H1 (cell line): Measurements from ENCODE around the gene PRKAR2A. TPM values are rescaled to one million over a fixed set of nuclear protein-coding genes. Genes with fewer than 3 reads are reported as not detected.
A peak's percentile ranks its signal among the peaks of the same experiment; 100 is the strongest.

Experiments
- CTCF ChIA-PET: fragments of 300-600 bp; sonication (Branson Sonifier 250); formaldehyde crosslinking; loops from one replicate; lab custom pipeline; 2021; ENCODE audit not compliant: partially characterized antibody; lab: Charles Lee
- POLR2A ChIA-PET: fragments of 300-600 bp; sonication (Branson Sonifier 250); formaldehyde crosslinking; loops from one replicate; lab custom pipeline; 2021; ENCODE audit warnings: inconsistent platforms; ENCODE audit not compliant: partially characterized antibody; lab: Charles Lee
- DNase-seq, 2 experiments: peaks; one replicate each; pipeline versions ENCODE4 v3.0.0 to v3.0.0-alpha.2; 2010 to 2022; ENCODE audit warnings: low spot score in 2 of 2, low read depth in 1 of 2, mixed read lengths in 1 of 2
- FAIRE-seq: peaks from 2 replicates; lab custom pipeline; 2011; peaks lifted over from hg19 to GRCh38; lab: Jason Lieb, UNC
- H2AFZ ChIP-seq: 2 replicates; pipeline ENCODE4 v1.8.1; 2012; ENCODE audit warnings: low read length, inconsistent platforms
- H2AK5ac ChIP-seq: 2 replicates; pipeline ENCODE4 v1.6.1; 2013; ENCODE audit warnings: low read depth, low read length
- H2BK120ac ChIP-seq: replicated peaks from 2 replicates; pipeline ENCODE3; 2013; ENCODE audit warnings: low read depth, low read length, inconsistent platforms
- H2BK12ac ChIP-seq: 2 replicates; pipeline ENCODE4 v1.6.1; 2013; ENCODE audit warnings: low read depth, low read length
- H2BK15ac ChIP-seq: 2 replicates; pipeline ENCODE4 v1.6.1; 2013; ENCODE audit warnings: low read length
- H2BK20ac ChIP-seq: 2 replicates; pipeline ENCODE4 v1.6.1; 2013; ENCODE audit warnings: low read length
- H2BK5ac ChIP-seq: 2 replicates; pipeline ENCODE4 v1.6.1; 2013; ENCODE audit warnings: low read depth, low read length
- H3K14ac ChIP-seq: 2 replicates; pipeline ENCODE4 v1.6.1; 2013; ENCODE audit warnings: inconsistent platforms; ENCODE audit not compliant: insufficient read length
- H3K18ac ChIP-seq: 2 replicates; pipeline ENCODE4 v1.6.1; 2013; ENCODE audit warnings: low read length; ENCODE audit errors: extremely low read depth
- H3K23ac ChIP-seq: 2 replicates; pipeline ENCODE4 v1.6.1; 2013; ENCODE audit warnings: inconsistent platforms; ENCODE audit not compliant: insufficient read length
- H3K23me2 ChIP-seq: 2 replicates; pipeline ENCODE4 v1.6.1; 2013; ENCODE audit warnings: low read depth, low read length
- H3K27ac ChIP-seq: 2 replicates; pipeline ENCODE4 v1.6.1; 2011; ENCODE audit warnings: low read depth, low read length, inconsistent platforms
- H3K27me3 ChIP-seq, 4 experiments: replicated peaks in 1 of 4; 1 replicate in 1 of 4; 2 replicates in 3 of 4; pipeline versions ENCODE4 v1.6.1 to v1.8.1; 2011 to 2013; ENCODE audit warnings: low read length in 3 of 4, mild to moderate bottlenecking in 3 of 4, inconsistent platforms in 2 of 4, mixed read lengths in 2 of 4, moderate library complexity in 1 of 4; ENCODE audit not compliant: control insufficient read depth in 3 of 4, insufficient read depth in 3 of 4; ENCODE audit errors: extremely low read depth in 1 of 4
- H3K36me3 ChIP-seq, 4 experiments: 2 replicates each; pipeline versions ENCODE4 v1.6.1 to v1.8.1; 2011 to 2013; ENCODE audit warnings: mild to moderate bottlenecking in 4 of 4, low read length in 3 of 4, moderate library complexity in 2 of 4, control low read depth in 1 of 4, inconsistent platforms in 1 of 4; ENCODE audit not compliant: insufficient read depth in 4 of 4, control insufficient read depth in 2 of 4
- H3K4ac ChIP-seq: replicated peaks from 2 replicates; pipeline ENCODE3; 2013; ENCODE audit warnings: low read length, low read depth, mixed read lengths, inconsistent platforms; ENCODE audit not compliant: insufficient read length
- H3K4me1 ChIP-seq, 4 experiments: replicated peaks in 1 of 4; 1 replicate in 1 of 4; 2 replicates in 3 of 4; pipeline versions ENCODE4 v1.6.1 to v1.8.1; 2011 to 2013; ENCODE audit warnings: low read length in 3 of 4, inconsistent platforms in 2 of 4, mixed read lengths in 1 of 4; ENCODE audit not compliant: insufficient read depth in 4 of 4, control insufficient read depth in 3 of 4
- H3K4me2 ChIP-seq, 2 experiments: 2 replicates each; pipeline versions ENCODE4 v1.6.1 to v1.8.1; 2011 to 2013; ENCODE audit warnings: low read depth in 2 of 2, low read length in 2 of 2, control low read depth in 1 of 2, inconsistent platforms in 1 of 2, mild to moderate bottlenecking in 1 of 2; ENCODE audit not compliant: insufficient read depth in 1 of 2
- H3K4me3 ChIP-seq, 4 experiments: fragments of 200-600, 300-600 bp in 1 of 4; sonication (generic), shearing (Covaris generic), sonication (Bioruptor Twin) in 1 of 4; 2 replicates each; pipeline versions ENCODE4 v1.5.1 to v1.8.1; 2011 to 2016; ENCODE audit warnings: low read length in 4 of 4, low read depth in 3 of 4, control low read depth in 2 of 4, inconsistent platforms in 2 of 4, mild to moderate bottlenecking in 2 of 4, mixed read lengths in 1 of 4, moderate library complexity in 1 of 4; ENCODE audit not compliant: insufficient read depth in 2 of 4; ENCODE audit errors: extremely low read depth in 1 of 4
- H3K56ac ChIP-seq: replicated peaks from 2 replicates; pipeline ENCODE3; 2013; ENCODE audit warnings: low read depth, mild to moderate bottlenecking, mixed read lengths, low read length, inconsistent platforms; ENCODE audit not compliant: insufficient read length
- H3K79me1 ChIP-seq: 2 replicates; pipeline ENCODE4 v1.6.1; 2013; ENCODE audit warnings: low read depth, low read length, control low read depth
- H3K79me2 ChIP-seq, 2 experiments: 2 replicates each; pipeline versions ENCODE4 v1.6.1 to v1.8.1; 2012 to 2013; ENCODE audit warnings: low read length in 2 of 2, mild to moderate bottlenecking in 2 of 2, inconsistent platforms in 1 of 2; ENCODE audit not compliant: insufficient read depth in 2 of 2, control insufficient read depth in 1 of 2
- H3K9ac ChIP-seq, 4 experiments: replicated peaks in 1 of 4; 1 replicate in 1 of 4; 2 replicates in 3 of 4; pipeline versions ENCODE4 v1.6.1 to v1.8.1; 2011 to 2013; ENCODE audit warnings: low read depth in 3 of 4, low read length in 3 of 4, control low read depth in 2 of 4, mild to moderate bottlenecking in 2 of 4, moderate library complexity in 2 of 4, inconsistent platforms in 1 of 4; ENCODE audit errors: extremely low read depth in 1 of 4
- H3K9me3 ChIP-seq, 2 experiments: 2 replicates each; pipeline versions ENCODE4 v1.6.1 to v1.8.1; 2012 to 2013; ENCODE audit warnings: mild to moderate bottlenecking in 2 of 2, moderate library complexity in 2 of 2, control low read depth in 1 of 2, inconsistent platforms in 1 of 2, low read depth in 1 of 2, low read length in 1 of 2, mixed read lengths in 1 of 2; ENCODE audit not compliant: insufficient read depth in 2 of 2
- H4K20me1 ChIP-seq, 2 experiments: replicated peaks in 1 of 2; 2 replicates each; pipeline versions ENCODE3 to v1.8.1; 2011 to 2013; ENCODE audit warnings: inconsistent platforms in 2 of 2, low read length in 2 of 2, mild to moderate bottlenecking in 1 of 2; ENCODE audit not compliant: insufficient read depth in 2 of 2, control insufficient read depth in 1 of 2
- H4K5ac ChIP-seq: 2 replicates; pipeline ENCODE4 v1.6.1; 2013; ENCODE audit warnings: low read length, low read depth, mixed read lengths, inconsistent platforms; ENCODE audit not compliant: insufficient read length
- H4K8ac ChIP-seq: 2 replicates; pipeline ENCODE4 v1.8.0; 2013; ENCODE audit warnings: mild to moderate bottlenecking, moderate library complexity, low read length, inconsistent platforms; ENCODE audit not compliant: insufficient read depth; ENCODE audit errors: extremely low read depth
- H4K91ac ChIP-seq: replicated peaks from 2 replicates; pipeline ENCODE3; 2013; ENCODE audit warnings: low read length, mixed read lengths, inconsistent platforms; ENCODE audit not compliant: insufficient read length
- HDAC6 ChIP-seq: IDR thresholded peaks from one replicate; pipeline ENCODE4 v1.7.1; 2012; ENCODE audit warnings: low read depth, mild to moderate bottlenecking, inconsistent platforms, low read length, moderate library complexity
- JUND ChIP-seq: IDR thresholded peaks from 2 replicates; pipeline ENCODE4 v1.6.1; 2011; ENCODE audit warnings: mild to moderate bottlenecking, improper control_type of control experiment, low read length
- PHF8 ChIP-seq: fragments of 200-600 bp; sonication (generic); conservative IDR thresholded peaks from 2 replicates; pipeline ENCODE4 v1.7.1; 2012; ENCODE audit warnings: low read depth, mild to moderate bottlenecking, inconsistent platforms, low read length, moderate library complexity
- RBBP5 ChIP-seq: IDR thresholded peaks from 2 replicates; pipeline ENCODE4 v1.7.1; 2012; ENCODE audit warnings: low read depth, mild to moderate bottlenecking, inconsistent platforms, low read length, moderate library complexity, borderline replicate concordance
- RFX5 ChIP-seq: IDR thresholded peaks from 2 replicates; pipeline ENCODE4 v1.6.1; 2011; ENCODE audit warnings: low read depth, low read length, improper control_type of control experiment, borderline replicate concordance
- WGBS, 2 experiments: shearing (Covaris generic) in 1 of 2; methylation state at CpG; one replicate each; pipeline versions ENCODE4 v1.1.6 to v1.1.7; 2013 to 2015; ENCODE audit warnings: low lambda C conversion rate in 2 of 2, mixed read lengths in 2 of 2, inconsistent platforms in 1 of 2, low coverage in 1 of 2, missing lambda C conversion rate in 1 of 2; ENCODE audit not compliant: insufficient replicate concordance in 2 of 2, insufficient coverage in 1 of 2, insufficient read length in 1 of 2; ENCODE audit errors: extremely low coverage in 1 of 2, missing lambda C conversion rate in 1 of 2; 5-methylcytosine and 5-hydroxymethylcytosine counted together
- polyA plus RNA-seq, 7 experiments: library from polyadenylated mRNA; depleted of rRNA in 3 of 7; stranded (reverse) in 5 of 7; unstranded in 2 of 7; fragments of >200 nt in 5 of 7; fragments of 200-250 nt in 2 of 7; gene quantifications; 1 replicate in 5 of 7; 2 replicates in 1 of 7; 4 replicates in 1 of 7; pipeline versions ENCODE4 v1.2.1 to v1.2.3, GENCODE V29; 2011 to 2013; ENCODE audit warnings: missing spikeins in 2 of 7, mixed read lengths in 2 of 7
- total RNA-seq: library from RNA; stranded (reverse); fragmentation: NEBNext Ultra II Directional; extraction: Animal tissue kit (Norgen Biotek cat#: 25700); gene quantifications from 2 replicates; pipeline ENCODE4 v1.2.1, GENCODE V29; 2021
- TF ChIP-seq, protein P1 (sequence below), 3 experiments: IDR thresholded peaks; 1 replicate in 2 of 3; 2 replicates in 1 of 3; pipeline versions ENCODE4 v1.5.1 to v1.6.1; 2011; ENCODE audit warnings: low read length in 3 of 3, mild to moderate bottlenecking in 3 of 3, inconsistent platforms in 2 of 3, low read depth in 1 of 3, moderate library complexity in 1 of 3; ENCODE audit not compliant: insufficient read depth in 1 of 3; ENCODE audit errors: control extremely low read depth in 1 of 3
- TF ChIP-seq, protein P2 (sequence below): IDR thresholded peaks from 2 replicates; pipeline ENCODE4 v1.6.1; 2012; ENCODE audit warnings: inconsistent platforms
- TF ChIP-seq, protein P3 (sequence below): IDR thresholded peaks from 2 replicates; pipeline ENCODE4 v1.6.1; 2012; ENCODE audit warnings: low read length, inconsistent platforms

Gene PRKAR2A
- total and polyA plus RNA-seq, 2 of the 8 experiments (the other 6 are each of a cell fraction or from before 2014, with no cell fraction given), result 6.3 to 42.4 TPM

DNA sequence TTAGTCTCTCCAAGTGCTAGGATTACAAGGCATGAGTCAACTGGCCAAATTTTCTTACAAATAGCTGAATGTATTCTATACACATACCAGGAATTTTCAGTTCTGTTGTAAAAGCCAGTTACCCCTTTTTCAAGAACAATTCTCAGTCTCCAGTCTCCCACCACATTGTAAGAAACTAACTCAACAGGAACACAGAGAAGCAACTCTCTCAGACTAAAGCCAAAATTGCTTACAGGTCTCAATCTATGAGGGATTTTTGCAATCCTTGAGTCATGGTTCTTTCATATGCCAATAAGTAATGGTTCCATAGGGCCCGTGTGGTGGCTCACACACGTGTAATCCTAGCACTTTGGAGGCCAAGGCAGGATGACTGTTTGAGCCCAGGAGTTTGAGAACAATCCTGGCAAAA is 139.2 kb downstream of the PRKAR2A start:
- H2BK5ac ChIP-seq, result peak overlapping the region; percentile 73
- H2BK15ac ChIP-seq, result no peak overlapping the region
- peaks cover 7 to 71% (median 23%) of the 10 kb centered on the region in 4 experiments for H3K36me3 ChIP-seq
- H3K4me1 ChIP-seq, result peaks cover 0 to 3% (median 3%) of the 10 kb centered on the region in 4 experiments; a peak in 2 of 7 replicates
- H3K14ac ChIP-seq, result no peak overlapping the region
- H3K23ac ChIP-seq, result no peak overlapping the region
- H2BK120ac ChIP-seq, result no peak overlapping the region
- no peak overlapping the region for H2AFZ ChIP-seq
- no peak overlapping the region for H2AK5ac ChIP-seq
- no peaks in the 10 kb centered on the region for H3K9me3 ChIP-seq
- H3K79me2 ChIP-seq, result peaks cover 62 to 92% of the 10 kb centered on the region in 2 experiments
- H3K23me2 ChIP-seq, result no peaks in the 10 kb centered on the region
- DNase-seq (no peak), FAIRE-seq (no peak)
- no peak overlapping the region for H4K8ac ChIP-seq
- no peak overlapping the region for H3K18ac ChIP-seq
- no peak overlapping the region for H3K4me2 ChIP-seq
- no peak overlapping the region; the same call in 1 of the 2 replicates for H3K27ac ChIP-seq
- no peak overlapping the region for H4K91ac ChIP-seq
- no peak overlapping the region for H3K4ac ChIP-seq
- ChIA-PET POLR2A (interaction anchor here (0.6 to 13.3 kb wide), 6 partner anchors 7 to 44 kb away, joined by 3 to 187 read pairs (median 4); partner anchors contain the start of gene IP6K2), CTCF (interaction anchor here (0.8 to 3.1 kb wide), 3 partner anchors 22 to 72 kb away, joined by 3 to 9 read pairs (median 8); partner anchors contain the start of gene NCKIPSD)
- no peaks in the 10 kb centered on the region for H3K27me3 ChIP-seq
- 83% methylated on average over 2 of the region's 2 CpGs; no CpG with 5 or more reads in 1 of the 2 experiments for WGBS, 2 experiments
- H3K56ac ChIP-seq, result no peak overlapping the region
- H4K20me1 ChIP-seq, result peaks cover 14 to 30% of the 10 kb centered on the region in 2 experiments
- H3K79me1 ChIP-seq, result peaks cover 2% of the 10 kb centered on the region; the same call in 1 of the 2 replicates
- H3K9ac ChIP-seq, result no peak overlapping the region
- no peak overlapping the region for H2BK12ac ChIP-seq
- no peak overlapping the region for H2BK20ac ChIP-seq
- no peak overlapping the region for H3K4me3 ChIP-seq
- no peak overlapping the region for H4K5ac ChIP-seq
- TF ChIP-seq RBBP5 (no peak), RFX5 (no peak), PHF8 (no peak), HDAC6 (no peak), JUND (no peak)
- TF ChIP-seq, protein P1, sequence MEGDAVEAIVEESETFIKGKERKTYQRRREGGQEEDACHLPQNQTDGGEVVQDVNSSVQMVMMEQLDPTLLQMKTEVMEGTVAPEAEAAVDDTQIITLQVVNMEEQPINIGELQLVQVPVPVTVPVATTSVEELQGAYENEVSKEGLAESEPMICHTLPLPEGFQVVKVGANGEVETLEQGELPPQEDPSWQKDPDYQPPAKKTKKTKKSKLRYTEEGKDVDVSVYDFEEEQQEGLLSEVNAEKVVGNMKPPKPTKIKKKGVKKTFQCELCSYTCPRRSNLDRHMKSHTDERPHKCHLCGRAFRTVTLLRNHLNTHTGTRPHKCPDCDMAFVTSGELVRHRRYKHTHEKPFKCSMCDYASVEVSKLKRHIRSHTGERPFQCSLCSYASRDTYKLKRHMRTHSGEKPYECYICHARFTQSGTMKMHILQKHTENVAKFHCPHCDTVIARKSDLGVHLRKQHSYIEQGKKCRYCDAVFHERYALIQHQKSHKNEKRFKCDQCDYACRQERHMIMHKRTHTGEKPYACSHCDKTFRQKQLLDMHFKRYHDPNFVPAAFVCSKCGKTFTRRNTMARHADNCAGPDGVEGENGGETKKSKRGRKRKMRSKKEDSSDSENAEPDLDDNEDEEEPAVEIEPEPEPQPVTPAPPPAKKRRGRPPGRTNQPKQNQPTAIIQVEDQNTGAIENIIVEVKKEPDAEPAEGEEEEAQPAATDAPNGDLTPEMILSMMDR (IDR thresholded peaks at IDR 0.05; ENCODE audit: control extremely low read depth in 1 of 3, insufficient read depth in 1 of 3, low read depth in 1 of 3, low read length in 3 of 3), result no peak
- TF ChIP-seq, protein P2, sequence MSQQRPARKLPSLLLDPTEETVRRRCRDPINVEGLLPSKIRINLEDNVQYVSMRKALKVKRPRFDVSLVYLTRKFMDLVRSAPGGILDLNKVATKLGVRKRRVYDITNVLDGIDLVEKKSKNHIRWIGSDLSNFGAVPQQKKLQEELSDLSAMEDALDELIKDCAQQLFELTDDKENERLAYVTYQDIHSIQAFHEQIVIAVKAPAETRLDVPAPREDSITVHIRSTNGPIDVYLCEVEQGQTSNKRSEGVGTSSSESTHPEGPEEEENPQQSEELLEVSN, result no peak
- TF ChIP-seq, protein P3, sequence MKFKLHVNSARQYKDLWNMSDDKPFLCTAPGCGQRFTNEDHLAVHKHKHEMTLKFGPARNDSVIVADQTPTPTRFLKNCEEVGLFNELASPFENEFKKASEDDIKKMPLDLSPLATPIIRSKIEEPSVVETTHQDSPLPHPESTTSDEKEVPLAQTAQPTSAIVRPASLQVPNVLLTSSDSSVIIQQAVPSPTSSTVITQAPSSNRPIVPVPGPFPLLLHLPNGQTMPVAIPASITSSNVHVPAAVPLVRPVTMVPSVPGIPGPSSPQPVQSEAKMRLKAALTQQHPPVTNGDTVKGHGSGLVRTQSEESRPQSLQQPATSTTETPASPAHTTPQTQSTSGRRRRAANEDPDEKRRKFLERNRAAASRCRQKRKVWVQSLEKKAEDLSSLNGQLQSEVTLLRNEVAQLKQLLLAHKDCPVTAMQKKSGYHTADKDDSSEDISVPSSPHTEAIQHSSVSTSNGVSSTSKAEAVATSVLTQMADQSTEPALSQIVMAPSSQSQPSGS, result no peak
